DMS 273 treated with DMSO at 0.1 percent for 48 hours (cell line): ENCODE data around the gene PDE6A.

Experiments used
- DNase-seq: peaks from one replicate; lab custom pipeline; 2025; lab: John Stamatoyannopoulos, UW

PDE6A gene

DNA sequence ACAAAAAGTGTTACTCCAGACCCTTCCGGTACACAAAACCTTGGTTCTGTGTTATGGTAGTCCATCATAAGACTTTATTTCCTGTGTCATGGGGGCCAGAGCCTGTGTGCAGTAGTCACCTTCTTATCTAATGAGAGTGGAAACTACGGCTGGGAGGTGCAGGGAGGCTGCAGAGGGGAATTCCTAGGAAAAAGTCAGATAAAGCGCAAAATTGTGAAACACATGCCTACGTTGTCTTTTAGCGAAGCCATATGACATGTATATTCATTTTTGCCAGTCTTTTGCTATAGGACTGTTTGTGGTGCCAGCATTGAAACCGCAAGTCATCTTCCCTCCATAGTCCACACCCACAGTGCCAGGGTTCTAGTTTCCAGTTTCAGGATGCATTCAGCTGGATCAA, 133.7 kb downstream of the PDE6A start:
- no peak for DNase-seq

DNA sequence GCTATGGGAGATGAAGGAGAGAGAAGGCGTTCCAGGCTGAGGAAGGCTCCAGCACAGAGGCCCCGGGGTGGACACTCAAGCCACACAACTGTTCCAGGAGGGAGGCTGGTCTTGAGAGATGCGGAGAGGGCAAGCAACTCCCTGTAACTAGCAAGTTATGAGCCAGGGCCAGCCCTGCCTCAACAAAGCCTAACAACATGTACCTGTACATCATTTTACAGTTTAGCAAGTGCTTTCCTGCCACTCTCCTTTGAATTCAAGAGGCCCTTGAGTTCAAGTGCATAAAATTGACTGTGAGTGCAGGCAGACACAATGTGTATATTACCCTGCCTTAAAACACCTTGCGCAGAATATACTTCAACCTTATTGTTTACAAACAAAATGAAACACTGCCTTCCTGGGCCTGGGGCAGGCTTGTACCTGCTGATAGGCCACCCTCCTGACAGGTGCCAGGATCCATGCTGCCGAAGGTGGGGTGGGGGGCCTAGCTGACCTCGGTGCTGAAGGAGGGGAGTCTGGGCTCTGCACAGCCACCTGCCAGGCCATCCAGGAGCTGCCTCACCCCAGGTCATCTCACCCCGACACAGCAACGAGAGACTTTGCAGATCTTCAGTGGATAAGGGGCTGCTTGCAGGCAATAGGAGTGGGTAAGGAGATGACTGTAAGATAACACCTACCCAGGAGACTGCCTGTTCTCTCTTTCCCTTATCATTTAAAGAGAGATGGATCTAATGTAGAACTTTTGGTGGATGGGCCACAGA, 134.5 kb downstream of the PDE6A start:
- DNase-seq = no peak

DNA sequence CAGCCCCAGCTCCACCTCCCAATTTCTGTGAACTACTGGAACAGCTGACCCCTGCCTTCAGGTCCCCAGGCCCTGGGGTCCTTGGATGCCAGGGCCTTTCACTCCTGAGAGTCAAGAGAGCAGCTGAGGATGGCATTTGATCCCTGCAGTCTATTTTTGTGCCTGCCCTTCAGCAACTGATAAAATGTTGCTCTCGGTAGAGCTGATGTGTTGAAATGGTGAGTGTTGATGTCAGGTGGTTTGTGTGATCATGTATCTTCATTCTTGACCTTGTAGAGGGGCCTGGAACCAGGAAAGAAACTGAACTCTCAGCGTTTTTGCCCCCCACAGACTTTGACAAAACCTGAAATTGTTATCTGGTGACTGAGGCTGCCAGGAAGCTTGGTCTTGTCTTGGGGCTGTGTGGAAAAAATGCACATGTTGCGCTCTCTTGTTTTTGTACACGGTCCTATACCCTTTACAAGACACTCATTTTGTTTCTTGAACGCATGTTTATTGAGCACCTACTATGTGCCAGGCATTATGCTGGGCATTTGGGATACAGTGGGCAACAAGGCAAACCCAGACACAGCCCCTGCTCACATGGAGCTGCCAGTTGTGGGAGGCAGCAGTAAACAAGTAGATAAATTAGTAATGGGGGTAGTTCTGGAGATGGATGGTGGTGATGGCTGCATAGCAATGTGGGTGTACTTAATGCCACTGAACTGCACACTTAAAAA, 136.2 kb downstream of the PDE6A start:
- DNase-seq = no peak
